ENCODE data around the gene PLXNA4.

PLXNA4 gene

GRCh38 chr7:132464740-132465139, 111.5 kb downstream of the PLXNA4 start:
- DNase-seq, result no peak

- DNase-seq, result no peak
These were observed 112.3 kb downstream of the PLXNA4 start for GRCh38 chr7:132463922-132464321.

- no peak for DNase-seq
These were observed 113.8 kb downstream of the PLXNA4 start for GRCh38 chr7:132462478-132462877.

DNA sequence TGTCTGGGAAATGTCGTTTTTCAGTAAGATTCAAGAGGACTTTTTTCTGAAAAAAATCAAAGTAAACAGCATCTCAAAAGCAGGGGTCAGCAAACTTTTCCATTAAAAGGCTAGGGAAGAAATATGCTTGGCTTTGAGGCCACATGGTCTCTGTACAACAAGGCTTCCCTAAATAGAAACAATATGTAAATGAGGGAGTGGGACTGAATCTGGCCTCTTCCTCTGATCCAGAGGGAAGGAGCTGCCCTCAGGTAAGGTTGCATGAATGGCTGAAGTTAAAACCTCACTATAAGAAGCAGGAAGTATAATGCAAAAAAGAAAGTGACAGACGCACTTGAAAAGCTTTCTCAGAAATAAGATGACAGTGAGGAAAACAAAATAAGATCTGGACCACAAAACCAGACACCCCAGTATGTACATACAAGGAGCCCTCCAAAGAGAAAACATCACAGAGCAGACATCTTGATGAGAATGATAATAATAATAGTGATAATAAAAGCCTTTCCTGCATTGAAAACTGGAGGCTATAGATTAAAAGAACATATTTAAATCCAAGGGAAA, 115.2 kb downstream of the PLXNA4 start:
- peak; percentile 29 for DNase-seq

DNA sequence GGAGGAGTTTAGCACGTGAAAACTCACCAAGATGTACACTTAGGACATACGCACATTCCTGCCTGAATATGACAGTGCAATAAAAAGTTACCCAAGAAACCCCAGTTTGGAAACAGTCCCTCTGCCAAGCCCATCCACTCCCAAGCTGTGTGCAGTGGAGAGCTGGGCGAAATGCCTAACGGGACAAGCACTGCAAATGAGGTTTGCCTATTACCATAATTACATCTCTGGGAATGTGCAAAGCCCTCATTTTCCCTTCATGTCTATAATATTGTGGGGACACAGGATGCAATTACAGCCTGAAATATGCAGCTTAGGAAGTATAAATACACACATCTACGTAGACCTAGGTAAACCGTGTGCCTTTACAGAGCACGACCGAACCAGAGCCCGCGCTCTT, 117.5 kb downstream of the PLXNA4 start:
- DNase-seq, result no peak

DNA sequence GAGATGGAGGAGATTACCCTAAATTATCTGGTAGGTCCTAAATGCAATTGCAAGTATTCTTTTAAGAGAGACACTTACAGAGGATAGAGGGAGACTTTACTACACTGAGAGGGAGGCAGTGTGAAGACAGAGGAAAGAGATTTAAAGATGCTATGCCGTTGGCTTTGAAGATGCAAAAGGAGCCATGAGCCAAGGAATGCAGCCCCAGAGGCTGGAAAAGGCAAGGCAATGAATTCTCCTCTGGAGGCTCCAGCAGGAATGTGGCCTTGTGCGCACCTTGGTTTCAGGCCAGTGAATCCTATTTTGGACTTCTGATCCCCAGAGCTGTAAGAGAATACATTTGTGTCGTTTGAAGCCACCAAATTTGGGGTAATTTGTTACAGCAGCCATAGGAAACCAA, 118.6 kb downstream of the PLXNA4 start:
- no peak for DNase-seq

DNA sequence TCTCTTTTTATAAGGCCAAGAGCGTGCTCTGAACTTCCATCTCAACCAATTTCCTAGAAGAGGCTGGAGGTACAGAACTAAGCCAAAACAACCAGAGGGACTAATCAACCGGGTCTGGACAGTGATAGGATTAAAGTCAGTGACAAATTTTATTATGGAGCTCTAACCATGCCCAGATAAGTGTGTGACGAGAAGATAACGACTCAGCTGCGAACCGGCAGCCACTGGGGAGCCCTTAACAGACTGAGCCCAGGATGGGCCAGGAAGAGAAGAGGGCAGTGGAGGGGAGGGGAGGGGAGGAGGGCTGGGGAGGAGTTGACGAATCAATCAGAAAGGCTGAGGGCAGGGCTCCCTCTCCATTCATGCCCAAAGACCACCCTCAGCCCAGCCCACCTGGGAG, 119.9 kb downstream of the PLXNA4 start:
- DNase-seq, result peak; percentile 86

- DNase-seq, result no peak
These were observed 120.9 kb downstream of the PLXNA4 start for GRCh38 chr7:132455378-132455777.

GRCh38 chr7:132453826-132454225, 122.4 kb downstream of the PLXNA4 start:
- DNase-seq, result no peak

DNA sequence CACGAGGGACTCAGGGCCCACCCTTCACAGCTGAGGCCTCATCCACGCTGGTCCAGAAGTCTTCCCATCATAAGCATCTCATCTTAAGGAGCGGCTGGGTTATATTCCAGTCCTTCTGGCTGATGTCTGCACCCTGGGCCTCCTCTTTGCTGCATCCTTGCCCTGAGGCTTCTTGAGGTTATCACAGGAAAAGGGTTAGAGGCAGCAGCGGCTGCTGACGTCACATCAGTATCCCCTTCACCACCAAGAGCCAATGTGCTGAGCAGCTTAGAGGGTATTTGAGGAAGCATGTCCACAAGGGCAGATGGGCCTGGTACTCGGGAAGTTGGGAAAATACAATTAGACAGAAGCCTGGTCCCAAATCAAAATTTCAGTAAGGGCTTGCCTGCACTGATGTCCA, 125.1 kb downstream of the PLXNA4 start:
- no peak for DNase-seq

DNA sequence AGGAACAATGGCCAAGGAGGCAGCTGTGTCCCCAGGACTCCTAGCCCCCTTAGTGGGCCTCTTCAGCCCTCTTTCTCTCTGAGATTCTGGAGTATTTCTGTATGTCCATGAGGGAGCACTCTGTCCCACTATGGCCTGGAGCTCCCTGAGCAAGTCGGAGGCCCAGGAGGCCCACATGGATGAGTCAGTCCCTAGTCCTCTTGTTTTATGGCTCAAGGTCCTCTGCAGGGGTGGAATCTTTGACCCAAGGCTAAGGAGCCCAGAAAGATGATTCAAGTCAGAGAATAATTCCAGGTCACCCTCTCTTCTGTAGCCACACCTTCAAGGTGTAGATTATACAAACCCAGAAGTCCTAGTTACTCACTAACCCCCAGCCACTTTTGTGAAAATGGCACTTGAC, 125.6 kb downstream of the PLXNA4 start:
- DNase-seq, result no peak

DNA sequence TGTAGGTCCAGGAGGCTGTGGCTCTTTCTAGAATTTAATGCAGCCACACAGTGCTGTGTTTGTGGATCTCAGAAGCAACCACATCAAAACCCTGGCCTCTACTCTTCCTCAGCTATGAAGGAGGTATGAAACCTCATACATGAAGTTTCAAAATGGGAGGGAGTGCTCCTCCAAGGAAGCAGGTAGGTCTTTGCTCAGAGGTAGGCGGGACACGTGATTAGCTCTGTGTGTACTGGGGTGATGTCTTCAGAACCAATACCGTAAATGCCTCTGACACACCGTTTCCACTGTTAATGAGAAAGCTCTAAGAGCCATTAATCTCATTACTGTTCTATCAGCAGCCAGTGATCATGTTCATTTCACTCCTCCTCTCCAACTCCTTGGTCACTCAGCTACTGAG, 126.1 kb downstream of the PLXNA4 start:
- DNase-seq, result no peak

DNA sequence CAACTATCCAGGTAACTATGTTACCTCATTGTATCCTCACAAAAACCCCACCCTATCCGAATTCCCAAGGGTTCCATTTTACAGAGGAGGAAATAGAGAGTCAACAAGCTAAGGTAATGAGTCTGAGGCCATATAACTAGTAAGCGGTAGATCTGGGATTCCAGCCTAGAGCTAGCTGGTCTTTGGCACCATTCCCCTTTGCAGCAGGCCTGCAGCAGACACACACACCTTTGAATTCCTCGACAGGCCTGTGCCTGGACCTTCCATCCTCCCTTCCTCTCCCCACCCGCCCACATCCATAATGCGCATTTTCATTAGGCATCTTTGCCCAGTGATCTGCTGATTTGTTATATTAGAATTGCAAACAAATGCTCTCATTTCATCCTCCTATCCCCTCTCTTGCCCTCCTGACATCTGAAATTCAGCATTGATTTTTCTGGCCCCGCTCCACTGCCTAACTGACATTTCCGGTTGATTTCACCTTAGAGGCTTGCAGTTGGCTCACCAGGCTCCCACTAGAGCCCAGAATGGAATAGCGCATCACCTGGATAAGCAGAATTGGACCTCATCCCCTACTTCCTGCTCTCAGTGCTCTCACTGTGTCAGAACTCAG, 129.5 kb downstream of the PLXNA4 start:
- no peak for DNase-seq

- DNase-seq, result no peak
These were observed 130.0 kb downstream of the PLXNA4 start for GRCh38 chr7:132446260-132446659.

DNA sequence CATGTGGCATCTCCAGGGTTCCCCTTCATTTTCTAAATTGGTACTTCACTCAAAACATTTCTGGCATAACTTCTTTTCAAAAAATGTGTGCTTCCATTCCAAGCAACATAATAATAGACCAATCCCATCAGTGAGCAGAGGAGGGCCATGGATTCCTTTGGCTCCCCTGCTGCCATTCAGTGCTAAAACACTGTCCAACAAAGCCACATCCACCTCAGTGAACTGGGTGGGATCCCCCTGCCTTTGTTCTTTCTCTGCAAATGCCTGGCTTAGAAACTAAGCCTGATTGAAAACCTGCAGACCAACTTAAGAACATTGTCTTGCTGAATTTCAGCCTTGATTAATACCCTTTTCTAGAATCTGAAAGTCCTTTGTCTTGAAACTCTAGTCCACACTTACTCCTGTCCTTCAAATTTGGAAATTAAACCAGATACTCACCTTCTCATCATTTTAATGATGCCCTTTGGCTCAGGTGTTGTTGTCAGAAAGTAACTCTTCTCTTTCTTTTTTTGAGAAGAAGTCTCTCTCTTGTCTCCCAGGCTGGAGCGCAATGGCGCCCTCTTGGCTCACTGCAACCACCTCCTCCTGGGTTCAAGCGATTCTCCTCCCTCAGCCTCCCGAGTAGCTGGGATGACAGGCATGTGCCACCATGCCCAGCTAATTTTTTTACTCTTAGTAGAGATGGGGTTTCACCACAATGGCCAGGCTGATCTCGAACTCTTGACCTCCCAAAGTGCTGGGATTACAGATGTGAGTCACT, 132.3 kb downstream of the PLXNA4 start:
- DNase-seq, result peak; percentile 2

- peak; percentile 42 for DNase-seq
These were observed 134.3 kb downstream of the PLXNA4 start for GRCh38 chr7:132441935-132442334.

DNA sequence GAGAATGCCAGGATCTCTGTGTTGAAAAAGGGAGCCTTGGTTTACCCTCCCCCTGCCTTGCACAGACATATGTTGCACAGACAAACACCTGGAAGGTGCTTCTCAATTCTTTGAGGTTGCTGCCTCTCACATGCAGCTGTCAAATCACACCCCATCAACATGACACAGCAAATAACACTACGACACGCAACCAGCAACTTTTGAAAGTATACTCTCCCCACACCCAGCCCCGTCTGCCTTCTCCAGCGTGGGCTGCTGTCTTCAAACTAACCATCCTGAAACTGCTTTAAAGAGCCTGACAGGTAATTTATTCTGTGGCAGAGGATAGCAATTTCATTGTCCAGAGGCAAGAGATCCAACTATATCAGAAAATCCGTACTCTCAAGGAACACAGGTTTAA, 136.1 kb downstream of the PLXNA4 start:
- DNase-seq, result no peak

DNA sequence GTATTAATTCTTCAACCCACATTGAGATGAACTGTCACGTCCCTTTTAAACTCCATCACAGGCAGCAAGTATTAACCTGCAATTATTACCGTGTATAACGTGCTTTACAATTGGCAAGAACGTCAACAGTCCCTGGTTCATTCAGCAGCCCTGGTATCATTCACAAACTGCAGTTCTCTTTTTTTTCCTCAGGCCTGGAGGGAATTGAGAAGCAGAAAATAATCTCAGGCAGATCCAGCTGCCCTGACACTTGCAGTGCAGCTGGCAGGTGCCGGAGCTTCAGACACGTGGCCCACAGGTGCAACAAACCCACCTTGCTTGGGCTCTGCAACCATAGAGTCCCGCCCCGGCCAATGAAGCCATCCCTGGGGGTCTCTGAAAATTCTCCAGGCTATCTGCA, 137.3 kb downstream of the PLXNA4 start:
- DNase-seq, result no peak

DNA sequence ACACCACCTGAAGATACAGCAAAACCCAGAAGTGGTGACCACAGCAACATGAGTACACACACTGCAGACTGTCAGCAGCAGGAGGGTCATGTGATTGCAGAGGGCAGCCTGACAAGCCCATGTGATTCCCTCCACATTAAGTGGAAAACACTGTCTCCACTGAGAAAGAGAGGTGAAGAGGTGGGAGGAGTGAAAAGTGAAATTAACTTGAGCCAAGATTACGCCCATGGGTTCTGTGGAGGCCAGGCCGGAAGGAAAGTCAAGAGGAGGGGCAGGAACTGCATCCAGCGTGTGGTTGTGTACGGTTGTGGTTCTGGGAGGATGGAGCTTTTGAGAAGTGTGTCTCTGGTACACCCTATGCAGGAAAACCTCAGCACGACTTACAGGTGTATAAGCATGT, 138.5 kb downstream of the PLXNA4 start:
- no peak for DNase-seq

- no peak for DNase-seq
These were observed 140.1 kb downstream of the PLXNA4 start for GRCh38 chr7:132436121-132436520.

- no peak for DNase-seq
These were observed 141.0 kb downstream of the PLXNA4 start for GRCh38 chr7:132435016-132435990.

DNA sequence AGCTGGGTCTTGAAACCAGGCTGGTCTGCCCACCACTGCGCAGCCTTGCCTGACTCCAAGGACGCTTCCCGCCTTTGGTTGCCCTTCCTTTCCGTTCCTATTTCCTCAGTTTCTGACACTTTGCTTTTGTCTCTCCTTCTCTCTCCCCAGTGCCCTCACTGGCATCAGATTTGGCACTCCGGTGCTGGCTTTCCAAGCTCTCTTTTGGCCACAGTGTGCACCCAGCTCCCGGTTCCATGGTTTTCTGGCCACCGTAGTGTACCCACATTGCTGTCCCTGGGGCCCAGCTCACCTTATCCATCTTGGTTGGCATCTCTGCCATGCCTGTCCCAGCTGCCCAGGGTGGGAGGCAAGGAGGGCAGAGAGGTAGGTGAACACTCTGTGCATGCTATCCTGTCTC, 142.2 kb downstream of the PLXNA4 start:
- no peak for DNase-seq

DNA sequence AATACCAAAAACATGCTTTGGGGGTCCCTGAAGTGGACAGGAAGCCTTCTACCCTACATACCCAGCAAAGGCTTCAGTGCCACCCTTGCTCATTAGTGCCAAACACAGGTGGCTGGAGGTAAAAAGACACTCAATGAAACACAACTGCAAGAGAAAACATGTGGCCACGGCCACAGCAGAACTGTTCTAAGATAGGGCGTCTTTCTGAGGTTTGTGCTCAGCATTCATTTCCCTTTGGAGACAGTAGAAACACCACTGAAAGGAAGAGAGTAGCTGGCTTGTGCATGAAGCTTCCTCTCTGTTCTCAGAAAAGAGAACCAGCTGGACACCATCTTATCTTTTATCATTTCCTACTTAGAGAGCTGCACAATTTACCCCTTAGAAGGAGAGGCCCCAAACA, 143.0 kb downstream of the PLXNA4 start:
- DNase-seq, result peak; percentile 58

Data from OCI-M1 (cell line).